GM23338 (cell line): Measurements from ENCODE around the gene MLLT3. TPM values are rescaled to one million over a fixed set of nuclear protein-coding genes. Genes with fewer than 3 reads are reported as not detected.

ENCODE experiments used
- ATAC-seq: fragments of 200-7000 bp; cut with Tn5 transposase; 3 replicates; pipeline ENCODE4 v1.9.1; 2020
- DNase-seq: peaks from one replicate; pipeline ENCODE4 v3.0.0-alpha.2; 2015; ENCODE audit warnings: low spot score
- H2AFZ ChIP-seq: fragments of 200-600 bp; sonication (generic); 2 replicates; pipeline ENCODE4 v1.8.0; 2016; ENCODE audit warnings: antibody characterized with exemption, mild to moderate bottlenecking, moderate library complexity
- H3F3A ChIP-seq: fragments of 200-600 bp; sonication (generic); replicated peaks from 2 replicates; pipeline ENCODE4 v1.8.0; 2017; ENCODE audit warnings: antibody characterized with exemption, mixed run types, low read depth
- H3K27ac ChIP-seq: fragments of 200-600 bp; sonication (generic); 2 replicates; pipeline ENCODE4 v1.6.1; 2016; ENCODE audit warnings: low read depth
- H3K27me3 ChIP-seq: fragments of 200-600 bp; sonication (generic); 2 replicates; pipeline ENCODE4 v1.8.0; 2016; ENCODE audit warnings: mild to moderate bottlenecking, mixed run types, moderate library complexity; ENCODE audit not compliant: insufficient read depth
- H3K36me3 ChIP-seq: fragments of 200-600 bp; sonication (generic); 2 replicates; pipeline ENCODE4 v1.8.0; 2016; ENCODE audit warnings: mild to moderate bottlenecking; ENCODE audit not compliant: insufficient read depth
- H3K4me1 ChIP-seq: fragments of 200-600 bp; sonication (generic); 2 replicates; pipeline ENCODE4 v1.8.0; 2016; ENCODE audit warnings: mild to moderate bottlenecking, moderate library complexity; ENCODE audit not compliant: insufficient read depth
- H3K4me2 ChIP-seq: fragments of 200-600 bp; sonication (generic); 2 replicates; pipeline ENCODE4 v1.7.1; 2017; ENCODE audit warnings: mixed run types
- H3K4me3 ChIP-seq: fragments of 200-600 bp; sonication (generic); 2 replicates; pipeline ENCODE4 v1.6.1; 2016; ENCODE audit warnings: mixed run types
- H3K79me2 ChIP-seq: fragments of 200-600 bp; sonication (generic); replicated peaks from 2 replicates; pipeline ENCODE4 v1.8.0; 2017; ENCODE audit warnings: mild to moderate bottlenecking; ENCODE audit not compliant: insufficient read depth
- H3K9me2 ChIP-seq: fragments of 200-600 bp; sonication (generic); 2 replicates; pipeline ENCODE4 v1.8.0; 2017; ENCODE audit not compliant: insufficient read depth
- H4K20me1 ChIP-seq: fragments of 200-600 bp; sonication (generic); replicated peaks from 2 replicates; pipeline ENCODE4 v1.8.0; 2017; ENCODE audit warnings: mild to moderate bottlenecking; ENCODE audit not compliant: insufficient read depth
- H3K27ac Mint-ChIP-seq: 2 replicates; pipeline ENCODE4 v1.8.0; 2020; ENCODE audit warnings: inconsistent platforms, mild to moderate bottlenecking, moderate library complexity, mixed read lengths
- H3K27me3 Mint-ChIP-seq: 3 replicates; pipeline ENCODE4 v1.8.0; 2022; ENCODE audit warnings: low read depth, mild to moderate bottlenecking, moderate library complexity, mixed read lengths, inconsistent platforms; ENCODE audit not compliant: insufficient read depth, poor library complexity
- H3K36me3 Mint-ChIP-seq: 3 replicates; pipeline ENCODE4 v1.8.0; 2021; ENCODE audit warnings: low read depth, mild to moderate bottlenecking, inconsistent platforms, moderate library complexity, mixed read lengths
- H3K4me1 Mint-ChIP-seq: 3 replicates; pipeline ENCODE4 v1.8.0; 2020; ENCODE audit warnings: mild to moderate bottlenecking, inconsistent platforms, mixed read lengths
- H3K4me3 Mint-ChIP-seq: 3 replicates; pipeline ENCODE4 v1.8.0; 2021; ENCODE audit warnings: moderate library complexity, mild to moderate bottlenecking, inconsistent platforms, mixed read lengths
- H3K9me3 Mint-ChIP-seq: 3 replicates; pipeline ENCODE4 v1.8.0; 2020; ENCODE audit warnings: moderate library complexity, mild to moderate bottlenecking, inconsistent platforms, mixed read lengths
- CREB1 ChIP-seq: fragments of 250-450 bp; sonication (Bioruptor Pico); IDR thresholded peaks from 2 replicates; pipeline ENCODE4 v1.5.0; 2020; ENCODE audit warnings: low read depth, mild to moderate bottlenecking, moderate library complexity
- CTCF ChIP-seq, 2 experiments: fragments of 200-600 bp in 1 of 2; sonication (generic) in 1 of 2; conservative IDR thresholded peaks; 2 replicates each; pipeline versions ENCODE4 v1.5.1 to v1.6.1; 2016 to 2017; ENCODE audit warnings: antibody characterized with exemption in 2 of 2, low read depth in 2 of 2, mild to moderate bottlenecking in 2 of 2, moderate library complexity in 1 of 2
- ETS1 ChIP-seq: IDR thresholded peaks from 2 replicates; pipeline ENCODE4 v1.6.1; 2016; ENCODE audit warnings: antibody characterized with exemption
- EZH2 ChIP-seq: fragments of 200-600 bp; sonication (generic); IDR thresholded peaks from one replicate; pipeline ENCODE4 v1.8.0; 2017; ENCODE audit warnings: antibody characterized with exemption, mild to moderate bottlenecking, low read depth; ENCODE audit not compliant: unreplicated experiment
- EZH2phosphoT487 ChIP-seq: fragments of 200-600 bp; sonication (generic); IDR thresholded peaks from one replicate; pipeline ENCODE4 v1.8.1; 2018; ENCODE audit warnings: antibody characterized with exemption; ENCODE audit not compliant: unreplicated experiment
- JUNB ChIP-seq: IDR thresholded peaks from one replicate; pipeline ENCODE4 v1.6.1; 2016; ENCODE audit warnings: antibody characterized with exemption; ENCODE audit not compliant: unreplicated experiment
- NANOG ChIP-seq: IDR thresholded peaks from 2 replicates; pipeline ENCODE4 v1.6.1; 2016; ENCODE audit warnings: antibody characterized with exemption, borderline replicate concordance
- POLR2AphosphoS5 ChIP-seq: IDR thresholded peaks from 2 replicates; pipeline ENCODE4 v1.6.1; 2016; ENCODE audit warnings: antibody characterized with exemption, low read depth
- REST ChIP-seq: IDR thresholded peaks from one replicate; pipeline ENCODE4 v1.6.1; 2018; ENCODE audit warnings: antibody characterized with exemption; ENCODE audit not compliant: unreplicated experiment
- STAT1 ChIP-seq: IDR thresholded peaks from one replicate; pipeline ENCODE4 v1.6.1; 2016; ENCODE audit warnings: antibody characterized with exemption; ENCODE audit not compliant: unreplicated experiment
- ZNF114 ChIP-seq: fragments of 250-450 bp; sonication (Bioruptor Pico); IDR thresholded peaks from 2 replicates; pipeline ENCODE4 v1.5.0; 2020; ENCODE audit warnings: mild to moderate bottlenecking, moderate library complexity
- ZNF331 ChIP-seq: fragments of 250-450 bp; sonication (Bioruptor Pico); IDR thresholded peaks from 2 replicates; pipeline ENCODE4 v1.5.0; 2020; ENCODE audit warnings: low read depth, mild to moderate bottlenecking, moderate library complexity
- ZNF462 ChIP-seq: fragments of 250-450 bp; sonication (Bioruptor Pico); IDR thresholded peaks from 2 replicates; pipeline ENCODE4 v1.5.0; 2020; ENCODE audit warnings: mild to moderate bottlenecking, moderate library complexity
- polyA plus RNA-seq: library from polyadenylated mRNA; unstranded; fragments of >200 nt; fragmentation: Nextera tagmentation; extraction: Ambion mirVana; gene quantifications from 2 replicates; pipeline ENCODE4 v1.2.1, GENCODE V29; 2016
- total RNA-seq: library from RNA; depleted of rRNA; stranded (reverse); fragments of >200 nt; shearing (Covaris generic); gene quantifications from 2 replicates; pipeline ENCODE4 v1.2.3, GENCODE V29; 2014

The MLLT3 gene
- total and polyA plus RNA-seq, 2 experiments from 2014 or later = 7.5 to 9.5 TPM

- H2AFZ ChIP-seq = no peak overlapping the region
- H4K20me1 ChIP-seq = no peaks in the 10 kb centered on the region
- H3K4me3 ChIP-seq = no peak overlapping the region
- H3K9me2 ChIP-seq = no peaks in the 10 kb centered on the region
- no peaks in the 10 kb centered on the region for H3K27me3 ChIP-seq
- no peaks in the 10 kb centered on the region for H3F3A ChIP-seq
- ATAC-seq (no peak), DNase-seq (no peak)
- no peaks in the 10 kb centered on the region for H3K4me1 ChIP-seq
- H3K36me3 Mint-ChIP-seq = no peaks in the 10 kb centered on the region
- no peak overlapping the region for H3K4me3 Mint-ChIP-seq
- H3K36me3 ChIP-seq = no peaks in the 10 kb centered on the region
- H3K27me3 Mint-ChIP-seq = peaks cover 1% of the 10 kb centered on the region
- H3K27ac Mint-ChIP-seq = no peak overlapping the region
- H3K79me2 ChIP-seq = no peaks in the 10 kb centered on the region
- TF ChIP-seq EZH2 (no peak), ZNF114 (CRISPR knock-in tag) (no peak), CREB1 (CRISPR knock-in tag) (no peak), CTCF (conservative IDR thresholded peaks at IDR 0.05; ENCODE audit: low read depth in 2 of 2) (no peak), ZNF462 (CRISPR knock-in tag) (no peak), REST (no peak), STAT1 (no peak), NANOG (no peak), ZNF331 (CRISPR knock-in tag) (no peak), JUNB (no peak), POLR2AphosphoS5 (no peak), EZH2phosphoT487 (no peak), ETS1 (no peak)
- no peaks in the 10 kb centered on the region for H3K4me1 Mint-ChIP-seq
- H3K4me2 ChIP-seq = no peak overlapping the region
- H3K9me3 Mint-ChIP-seq = no peaks in the 10 kb centered on the region
- H3K27ac ChIP-seq = no peak overlapping the region
Observed at GRCh38 chr9:20426019-20426418, 196.3 kb downstream of the MLLT3 start.
